ENCODE data around the gene TRIM34. TPM values are rescaled to one million over a fixed set of nuclear protein-coding genes. Genes with fewer than 3 reads are reported as not detected.

The TRIM34 gene
- total and polyA plus RNA-seq, 10 of the 15 experiments (the other 5 are each of a cell fraction or from before 2014, with no cell fraction given), result 16.7 to 51.4 (median 21.5) TPM

DNA sequence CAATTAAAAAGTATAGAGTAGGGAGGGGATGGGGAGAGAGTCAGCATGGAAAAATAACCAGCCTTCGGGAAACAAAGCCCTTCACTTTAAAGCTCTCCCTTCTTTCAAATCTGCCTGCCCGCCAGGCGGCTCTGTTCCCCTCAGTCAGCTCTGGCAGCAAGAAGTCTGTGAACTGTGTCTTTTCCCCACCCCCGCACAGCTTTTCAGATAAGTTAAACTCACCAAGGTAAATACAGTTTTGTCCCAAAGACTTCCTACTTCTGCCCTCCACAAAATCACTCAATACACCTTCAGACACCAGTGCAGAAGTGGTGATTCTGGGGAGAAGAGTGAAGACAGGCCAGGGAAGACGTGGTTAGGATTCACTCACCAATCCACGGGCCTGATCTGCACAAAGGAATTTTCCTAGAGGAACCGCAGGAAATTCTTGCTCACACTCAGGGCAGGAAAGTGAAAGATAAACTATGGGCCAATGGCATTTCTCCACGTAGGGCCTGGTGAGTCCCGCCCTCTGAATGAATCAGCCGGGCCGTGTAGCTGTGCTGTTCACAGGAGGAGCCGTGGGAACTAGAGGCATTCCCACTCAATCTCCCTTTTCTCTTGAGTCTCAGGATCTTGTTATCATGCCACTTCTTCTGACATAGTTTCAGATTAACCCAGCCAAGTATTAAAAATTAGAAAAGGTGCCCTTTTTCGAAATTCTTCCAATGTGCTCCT, 60.0 kb downstream of the TRIM34 start, which contains the start of gene TRIM5 (continued):
- TF ChIP-seq SKIL (IDR thresholded peaks at IDR 0.05; ENCODE audit: low read depth, poor library complexity, severe bottlenecking) (peak; percentile 74), MLLT1 (IDR thresholded peaks at IDR 0.05) (peak; percentile 63; the same call in 1 of the 2 replicates), POU2F2 (IDR thresholded peaks at IDR 0.05; ENCODE audit: borderline replicate concordance, low read depth, low read length) (peak; percentile 64; the same call in 1 of the 3 replicates), STAT1 (conservative IDR thresholded peaks at IDR 0.05) (peak; percentile 33; the same call in 1 of the 2 replicates), IRF4 (IDR thresholded peaks at IDR 0.05; ENCODE audit: low read depth, low read length) (0 out of 2 replicates have a peak, but pooled peaks have one; percentile 54), RFX5 (IDR thresholded peaks at IDR 0.05; ENCODE audit: low read depth, low read length) (peak; percentile 71), CBFB (IDR thresholded peaks at IDR 0.05; ENCODE audit: low read depth) (peak; percentile 60; the same call in 1 of the 2 replicates), EGR1 (IDR thresholded peaks at IDR 0.05; ENCODE audit: borderline replicate concordance in 1 of 2, low read depth in 2 of 2, low read length in 2 of 2) (peak in 1 of 2 experiments; percentile 98; a peak in 2 of 3 replicates), TBL1XR1 (IDR thresholded peaks at IDR 0.05; ENCODE audit: low read depth, low read length) (peak; percentile 76), CHD1 (IDR thresholded peaks at IDR 0.05; ENCODE audit: low read depth, low read length) (no peak), RELA (IDR thresholded peaks at IDR 0.05; ENCODE audit: borderline replicate concordance, partially characterized antibody) (peak; percentile 91), CBX5 (IDR thresholded peaks at IDR 0.05; ENCODE audit: low read depth) (peak; percentile 62; the same call in 1 of the 2 replicates), RELB (IDR thresholded peaks at IDR 0.05; ENCODE audit: low read depth) (peak; percentile 98), MEF2B (IDR thresholded peaks at IDR 0.05; ENCODE audit: partially characterized antibody, poor library complexity, severe bottlenecking) (peak; percentile 53), FOXK2 (IDR thresholded peaks at IDR 0.05) (no peak; the same call in 1 of the 2 replicates), IKZF2 (IDR thresholded peaks at IDR 0.05) (peak; percentile 99), MXI1 (IDR thresholded peaks at IDR 0.05; ENCODE audit: low read depth, low read length) (0 out of 2 replicates have a peak, but pooled peaks have one; percentile 68), FOXM1 (IDR thresholded peaks at IDR 0.05; ENCODE audit: low read depth, low read length) (peak; percentile 63; the same call in 1 of the 2 replicates), TARDBP (IDR thresholded peaks at IDR 0.05; ENCODE audit: borderline replicate concordance) (0 out of 2 replicates have a peak, but pooled peaks have one; percentile 28), NFYB (IDR thresholded peaks at IDR 0.05; ENCODE audit: insufficient read depth, low read depth, low read length) (peak; percentile 74), BHLHE40 (IDR thresholded peaks at IDR 0.05; ENCODE audit: borderline replicate concordance in 1 of 2, low read depth in 2 of 2, low read length in 1 of 2) (peak; percentile 62 to 63; a peak in 2 of 4 replicates)
- TF ChIP-seq, protein P1, sequence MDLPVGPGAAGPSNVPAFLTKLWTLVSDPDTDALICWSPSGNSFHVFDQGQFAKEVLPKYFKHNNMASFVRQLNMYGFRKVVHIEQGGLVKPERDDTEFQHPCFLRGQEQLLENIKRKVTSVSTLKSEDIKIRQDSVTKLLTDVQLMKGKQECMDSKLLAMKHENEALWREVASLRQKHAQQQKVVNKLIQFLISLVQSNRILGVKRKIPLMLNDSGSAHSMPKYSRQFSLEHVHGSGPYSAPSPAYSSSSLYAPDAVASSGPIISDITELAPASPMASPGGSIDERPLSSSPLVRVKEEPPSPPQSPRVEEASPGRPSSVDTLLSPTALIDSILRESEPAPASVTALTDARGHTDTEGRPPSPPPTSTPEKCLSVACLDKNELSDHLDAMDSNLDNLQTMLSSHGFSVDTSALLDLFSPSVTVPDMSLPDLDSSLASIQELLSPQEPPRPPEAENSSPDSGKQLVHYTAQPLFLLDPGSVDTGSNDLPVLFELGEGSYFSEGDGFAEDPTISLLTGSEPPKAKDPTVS (IDR thresholded peaks at IDR 0.05; ENCODE audit: low read depth, low read length), result no peak
